Liver (tissue), 3 donors: ENCODE results near the gene FERMT1.

Experiments
- CTCF ChIP-seq: fragments of 150-350 bp; IDR thresholded peaks from 2 replicates; pipeline ENCODE4 v1.5.1; 2017; ENCODE audit warnings: improper control_type of control experiment, low read depth, low read length; ENCODE audit not compliant: missing input control
- EGR1 ChIP-seq, 2 donors: IDR thresholded peaks; 2 replicates each; pipeline ENCODE4 v1.6.1; 2016 to 2018; ENCODE audit warnings: antibody characterized with exemption in 2 of 2, low read depth in 2 of 2
- FOXA1 ChIP-seq: IDR thresholded peaks from 2 replicates; pipeline ENCODE4 v1.6.1; 2016; ENCODE audit warnings: antibody characterized with exemption
- GABPA ChIP-seq, 2 donors: IDR thresholded peaks in 1 of 2; conservative IDR thresholded peaks in 1 of 2; 2 replicates each; pipeline ENCODE4 v1.6.1; 2016; ENCODE audit warnings: antibody characterized with exemption in 2 of 2, mild to moderate bottlenecking in 1 of 2, moderate library complexity in 1 of 2
- JUND ChIP-seq, 2 donors: IDR thresholded peaks; 2 replicates each; pipeline ENCODE4 v1.6.1; 2016; ENCODE audit warnings: antibody characterized with exemption in 2 of 2
- MAX ChIP-seq: IDR thresholded peaks from 2 replicates; pipeline ENCODE4 v1.6.1; 2016; ENCODE audit warnings: antibody characterized with exemption
- SP1 ChIP-seq: IDR thresholded peaks from 2 replicates; pipeline ENCODE4 v1.6.1; 2018; ENCODE audit warnings: antibody characterized with exemption, mild to moderate bottlenecking
- ZBTB33 ChIP-seq: IDR thresholded peaks from 2 replicates; pipeline ENCODE4 v1.6.1; 2016; ENCODE audit warnings: antibody characterized with exemption
- donor health status: healthy.
- donor health status: healthy.

- no peak for TF ChIP-seq CTCF
- TF ChIP-seq GABPA (IDR thresholded peaks at IDR 0.05 in 1 of 2, conservative IDR thresholded peaks at IDR 0.05 in 1 of 2): no peak
- TF ChIP-seq FOXA1: no peak
- TF ChIP-seq ZBTB33: no peak
- TF ChIP-seq SP1: no peak
- TF ChIP-seq MAX: no peak
- TF ChIP-seq JUND (IDR thresholded peaks at IDR 0.05): no peak
- TF ChIP-seq EGR1 (IDR thresholded peaks at IDR 0.05; ENCODE audit: low read depth in 2 of 2): no peak
These were observed 7.5 kb downstream of the FERMT1 start for GRCh38 chr20:6115221-6115895.
